Activated CD4-positive, alpha-beta T cell treated with anti-CD3 and anti-CD28 coated beads, Interleukin-2, amount 50 U/mL, for 48 hours (primary cell): ENCODE measurements around the gene NMT2.

Experiments used
- DNase-seq, 2 experiments: peaks; one replicate each; pipeline ENCODE4 v3.0.0-alpha.2; 2020

NMT2 gene

GRCh38 chr10:15180736-15181135 is 12.2 kb upstream of the NMT2 start:
- DNase-seq = no peak

GRCh38 chr10:15176269-15176668 is 7.8 kb upstream of the NMT2 start:
- no peak for DNase-seq

GRCh38 chr10:15175587-15175986 is 7.1 kb upstream of the NMT2 start:
- DNase-seq = no peak

- DNase-seq = no peak
Observed at GRCh38 chr10:15172306-15172840, 3.9 kb upstream of the NMT2 start.

- peak; percentile 33 to 43 for DNase-seq
Observed at GRCh38 chr10:15169555-15170401, 1.3 kb upstream of the NMT2 start.

GRCh38 chr10:15168786-15169554 is 477 bp upstream of the NMT2 start:
- peak; percentile 94 to 97 for DNase-seq

GRCh38 chr10:15167411-15168290 is 842 bp downstream of the NMT2 start:
- DNase-seq = peak; percentile 37 to 47

GRCh38 chr10:15166325-15166724 is 2.2 kb downstream of the NMT2 start:
- no peak for DNase-seq

GRCh38 chr10:15163253-15163828 is 5.2 kb downstream of the NMT2 start:
- no peak for DNase-seq

GRCh38 chr10:15158972-15159371 is 9.5 kb downstream of the NMT2 start:
- DNase-seq = no peak

- no peak for DNase-seq
Observed at GRCh38 chr10:15158448-15158847, 10.0 kb downstream of the NMT2 start.

- no peak for DNase-seq
Observed at GRCh38 chr10:15155978-15156656, 12.4 kb downstream of the NMT2 start.

GRCh38 chr10:15152556-15152955 is 15.9 kb downstream of the NMT2 start:
- DNase-seq = no peak

- DNase-seq = no peak
Observed at GRCh38 chr10:15150563-15150962, 17.9 kb downstream of the NMT2 start.

GRCh38 chr10:15149042-15149771 is 19.3 kb downstream of the NMT2 start:
- no peak for DNase-seq

- DNase-seq = no peak
Observed at GRCh38 chr10:15147594-15148392, 20.7 kb downstream of the NMT2 start.

- DNase-seq = no peak
Observed at GRCh38 chr10:15146366-15146765, 22.1 kb downstream of the NMT2 start.

GRCh38 chr10:15144788-15145187 is 23.7 kb downstream of the NMT2 start:
- no peak for DNase-seq

- DNase-seq = peak; percentile 33 to 45
Observed at GRCh38 chr10:15141136-15142054, 27.1 kb downstream of the NMT2 start.
